IMR-90 (cell line): ENCODE results near the gene LAMA2.

ENCODE experiments used
- CEBPB ChIP-seq: IDR thresholded peaks from 2 replicates; pipeline ENCODE4 v1.6.1; 2012; ENCODE audit warnings: low read depth, low read length, improper control_type of control experiment
- CTCF ChIP-seq: conservative IDR thresholded peaks from 2 replicates; pipeline ENCODE4 v1.5.1; 2012; ENCODE audit warnings: mild to moderate bottlenecking, low read depth, low read length, improper control_type of control experiment
- FOS ChIP-seq: fragments of 150-350 bp; IDR thresholded peaks from 2 replicates; pipeline ENCODE4 v1.6.1; 2016; ENCODE audit warnings: low read depth, low read length
- MAFK ChIP-seq: IDR thresholded peaks from 2 replicates; pipeline ENCODE4 v1.6.1; 2012; ENCODE audit warnings: low read depth, low read length, improper control_type of control experiment
- MAZ ChIP-seq: IDR thresholded peaks from 2 replicates; pipeline ENCODE4 v1.6.1; 2012; ENCODE audit warnings: low read depth, mild to moderate bottlenecking, low read length, improper control_type of control experiment, moderate library complexity, borderline replicate concordance
- MXI1 ChIP-seq: IDR thresholded peaks from 2 replicates; pipeline ENCODE4 v1.6.1; 2012; ENCODE audit warnings: low read depth, mild to moderate bottlenecking, low read length, moderate library complexity, borderline replicate concordance
- NFE2L2 ChIP-seq: fragments of 150-350 bp; IDR thresholded peaks from 2 replicates; pipeline ENCODE4 v1.6.1; 2016; ENCODE audit warnings: low read depth, mild to moderate bottlenecking, low read length
- POLR2A ChIP-seq: IDR thresholded peaks from 2 replicates; pipeline ENCODE4 v1.6.1; 2012; ENCODE audit warnings: mild to moderate bottlenecking, low read depth, low read length
- RAD21 ChIP-seq: IDR thresholded peaks from 2 replicates; pipeline ENCODE4 v1.6.1; 2012; ENCODE audit warnings: low read length, improper control_type of control experiment
- RCOR1 ChIP-seq: IDR thresholded peaks from 2 replicates; pipeline ENCODE4 v1.6.1; 2012; ENCODE audit warnings: mild to moderate bottlenecking, low read length, improper control_type of control experiment; ENCODE audit not compliant: insufficient replicate concordance
- RFX5 ChIP-seq: IDR thresholded peaks from 2 replicates; pipeline ENCODE4 v1.8.0; 2012; ENCODE audit warnings: low read depth, mild to moderate bottlenecking, low read length, moderate library complexity
- SMC3 ChIP-seq: fragments of 150-350 bp; IDR thresholded peaks from 2 replicates; pipeline ENCODE4 v1.6.1; 2016; ENCODE audit warnings: low read depth, mild to moderate bottlenecking, antibody characterized with exemption, low read length, moderate library complexity

- TF ChIP-seq RFX5 (no peak), SMC3 (no peak), CTCF (no peak), POLR2A (no peak), FOS (no peak), CEBPB (0 out of 2 replicates have a peak, but pooled peaks have one; percentile 7), MXI1 (no peak), RAD21 (no peak), NFE2L2 (no peak), MAFK (no peak), MAZ (no peak), RCOR1 (no peak)
Observed at GRCh38 chr6:129544892-129545612, 662.1 kb downstream of the LAMA2 start.
